ENCODE measurements around the gene CBFA2T3. TPM values are rescaled to one million over a fixed set of nuclear protein-coding genes. Genes with fewer than 3 reads are reported as not detected.

CBFA2T3 gene
- total RNA-seq, result 1 to 10 TPM; 1.0 to 2.0 (median 1.3) TPM

DNA sequence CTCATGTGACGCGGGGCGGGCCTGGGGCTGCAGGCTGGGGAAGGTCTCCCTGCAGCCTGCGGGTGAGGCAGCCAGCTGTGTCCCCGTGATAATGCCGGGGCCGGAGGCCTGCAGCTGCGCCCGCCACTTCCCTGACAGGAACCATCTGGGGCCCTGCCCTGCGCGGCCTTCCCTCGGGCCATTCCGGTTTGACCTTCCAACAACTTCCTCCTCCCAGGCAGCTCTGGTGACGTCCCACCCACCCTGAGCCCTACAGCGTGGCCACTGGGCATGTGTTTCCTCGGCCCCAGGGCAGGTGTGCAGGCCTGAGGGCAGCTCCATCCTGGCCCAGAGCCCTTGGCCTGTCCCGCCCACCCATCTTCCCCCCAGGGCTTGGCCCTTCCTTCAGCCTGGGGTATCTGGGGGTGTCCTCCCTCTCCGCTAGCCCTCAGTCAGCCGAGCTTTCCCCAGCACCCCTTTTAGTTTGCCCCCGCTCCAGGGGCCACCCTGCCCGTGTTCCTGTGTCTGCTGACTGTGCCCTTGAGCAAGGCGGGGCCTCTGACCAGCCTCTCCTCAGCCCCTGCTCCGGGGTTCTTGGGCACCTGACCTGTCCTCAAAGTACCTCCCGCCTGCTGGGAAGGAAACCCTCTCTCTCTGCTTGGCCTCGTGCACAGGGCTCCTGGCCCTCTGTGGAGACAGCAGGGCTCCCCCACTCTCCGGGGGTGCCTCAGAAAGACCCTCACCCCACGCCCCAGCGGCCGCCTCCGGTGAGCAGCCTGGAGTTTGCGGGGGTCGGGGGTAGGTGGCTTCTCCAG, at the start of gene CBFA2T3:
CBFA2T3 (minus strand) TSS at position 190 of the 794 bp plus-strand sequence. CDS start 400 bp downstream, outside the sequence.
- no peak for ATAC-seq

DNA sequence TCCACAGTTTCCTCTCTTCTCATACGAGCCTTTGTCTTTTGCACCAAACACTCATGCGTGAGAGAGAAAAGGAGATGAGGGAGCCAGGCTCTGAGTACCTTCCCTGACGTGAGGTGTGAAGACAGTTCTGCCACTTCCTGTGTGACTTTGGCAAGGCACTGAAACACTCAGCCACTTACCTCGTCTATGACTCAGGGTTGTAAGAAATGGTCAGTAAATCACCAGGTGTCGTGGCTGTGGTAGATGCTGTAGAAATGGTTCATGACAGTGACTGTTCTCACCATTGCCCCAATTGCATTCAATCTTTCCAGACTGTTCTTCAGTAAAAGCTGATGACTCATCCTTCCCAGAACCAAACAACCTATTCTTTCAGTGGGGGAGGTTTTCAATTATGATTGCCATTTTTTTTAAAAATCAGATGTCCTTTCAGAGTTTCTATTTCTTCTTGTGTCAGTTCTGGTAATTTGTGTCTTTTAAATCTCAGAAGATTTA, 49.2 kb upstream of the CBFA2T3 start:
- DNase-seq (peak; percentile 23), ATAC-seq (peak; percentile 98)
- H3K27me3 Mint-ChIP-seq (ENCODE audit: low read depth), result no peaks in the 10 kb centered on the region
- no peak overlapping the region for H3K4me3 Mint-ChIP-seq
- H3K36me3 Mint-ChIP-seq (ENCODE audit: insufficient read depth), result peaks cover 5% of the 10 kb centered on the region
- H3K4me1 Mint-ChIP-seq (ENCODE audit: low read depth), result peaks cover 25% of the 10 kb centered on the region
- peaks cover 19% of the 10 kb centered on the region for H3K9me3 Mint-ChIP-seq

More for the DNA sequence above, at the start of gene CBFA2T3:
- peaks cover 31% of the 10 kb centered on the region for H3K27me3 Mint-ChIP-seq (ENCODE audit: low read depth)
- H3K9me3 Mint-ChIP-seq, result no peaks in the 10 kb centered on the region
- H3K4me1 Mint-ChIP-seq (ENCODE audit: low read depth), result peaks cover 3% of the 10 kb centered on the region
- no peaks in the 10 kb centered on the region for H3K36me3 Mint-ChIP-seq (ENCODE audit: insufficient read depth)
- no peak within 1 kb of the TSS for H3K4me3 Mint-ChIP-seq
- DNase-seq, result no peak

DNA sequence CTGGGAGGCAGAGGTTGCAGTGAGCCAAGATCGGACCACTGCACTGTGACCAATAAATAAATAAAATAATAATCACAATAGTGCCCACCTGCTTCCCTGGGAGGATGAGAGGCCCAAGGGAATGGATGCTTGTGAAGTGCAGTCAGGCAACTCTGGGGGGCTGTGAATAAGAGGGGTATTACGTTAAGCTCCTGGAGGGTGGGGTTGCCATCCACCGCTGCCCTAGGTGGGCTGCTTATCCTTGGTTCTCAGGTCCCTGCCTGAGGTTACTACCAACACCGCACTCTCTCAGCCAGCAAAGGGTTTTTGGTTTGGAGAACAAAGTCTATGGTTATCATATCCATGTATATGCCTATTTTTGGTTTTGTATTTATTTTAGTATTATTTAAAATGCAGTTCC, 48.6 kb upstream of the CBFA2T3 start:
- ATAC-seq (no peak), DNase-seq (no peak)
- Mint-ChIP-seq H3K9me3 (peaks cover 15% of the 10 kb centered on the region), H3K36me3 (ENCODE audit: insufficient read depth) (peaks cover 5% of the 10 kb centered on the region), H3K4me1 (ENCODE audit: low read depth) (peaks cover 22% of the 10 kb centered on the region), H3K4me3 (no peak overlapping the region), H3K27me3 (ENCODE audit: low read depth) (no peaks in the 10 kb centered on the region)

DNA sequence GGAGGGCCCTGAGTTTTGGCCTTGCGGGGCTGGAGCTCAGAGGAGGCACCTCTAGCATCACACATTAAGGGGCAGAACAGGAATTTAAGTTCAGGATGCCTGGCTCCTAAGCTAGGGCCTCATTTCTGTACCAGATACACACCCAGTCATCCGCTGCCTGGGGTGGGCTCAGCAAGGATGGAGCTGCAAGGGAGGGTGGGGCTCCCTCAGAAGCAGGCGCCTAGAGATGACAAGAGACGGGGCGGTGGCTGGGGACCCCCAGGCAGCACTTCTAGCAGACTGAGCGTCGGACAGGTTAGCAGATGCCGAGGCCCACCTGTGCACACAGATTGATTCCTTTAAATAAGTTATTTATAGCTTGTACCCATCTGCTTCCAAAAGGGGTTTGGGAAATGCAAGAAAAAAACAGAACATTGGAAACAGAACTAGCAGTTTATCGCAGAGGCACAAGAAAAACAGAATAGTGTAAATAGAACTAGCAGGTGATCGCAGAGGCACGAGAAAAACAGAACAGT, 47.6 kb upstream of the CBFA2T3 start:
- H3K4me1 Mint-ChIP-seq (ENCODE audit: low read depth), result peaks cover 22% of the 10 kb centered on the region

DNA sequence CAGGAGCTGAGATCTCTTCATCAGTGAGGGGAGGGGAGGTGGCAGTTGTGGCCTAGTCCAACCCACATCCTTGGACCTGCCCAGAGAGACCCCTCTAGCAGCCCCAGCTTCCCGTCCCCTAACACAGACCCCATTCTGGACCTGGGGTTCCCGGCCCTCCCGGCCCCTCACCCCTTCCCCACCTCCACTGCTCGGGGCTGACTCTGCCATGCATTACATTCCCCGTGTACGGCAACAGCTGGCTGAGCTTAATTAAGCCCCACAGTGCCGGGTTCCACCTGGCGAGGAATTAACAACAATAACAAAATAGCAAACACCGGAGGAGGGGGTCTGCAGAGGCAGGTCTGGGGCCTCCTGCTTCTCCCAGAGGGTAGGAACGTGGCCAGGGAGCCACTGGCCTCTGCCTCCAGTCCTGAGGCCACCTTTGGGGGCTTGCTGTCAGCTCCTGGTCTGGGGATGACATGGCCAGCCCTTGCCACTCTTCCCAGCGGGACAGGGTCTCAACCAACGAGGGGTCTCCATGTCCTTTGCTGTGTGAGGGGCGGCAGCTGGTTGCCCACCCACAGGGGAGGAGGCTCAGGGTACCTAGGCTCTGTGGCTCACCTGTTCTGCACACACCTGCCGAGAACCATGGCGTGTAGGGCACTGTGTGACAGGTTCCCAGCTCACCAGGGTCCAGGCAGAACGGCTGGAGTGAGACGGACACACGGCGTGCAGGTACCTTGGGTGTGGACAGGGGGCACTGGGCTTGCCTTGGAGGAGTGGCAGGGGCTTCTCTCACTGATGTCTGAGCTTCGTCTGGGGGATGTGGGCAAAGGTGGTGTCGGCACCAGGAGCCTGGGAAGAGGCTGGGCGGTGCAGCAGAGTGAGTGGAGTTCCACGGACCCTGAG, 46.9 kb upstream of the CBFA2T3 start:
- Mint-ChIP-seq H3K9me3 (peaks cover 15% of the 10 kb centered on the region), H3K4me3 (no peak overlapping the region), H3K36me3 (ENCODE audit: insufficient read depth) (peaks cover 5% of the 10 kb centered on the region), H3K4me1 (ENCODE audit: low read depth) (peaks cover 22% of the 10 kb centered on the region), H3K27me3 (ENCODE audit: low read depth) (no peaks in the 10 kb centered on the region)
- DNase-seq (no peak), ATAC-seq (no peak)

More for the DNA sequence above, 47.6 kb upstream of the CBFA2T3 start:
- Mint-ChIP-seq H3K9me3 (peaks cover 15% of the 10 kb centered on the region), H3K4me3 (no peak overlapping the region), H3K27me3 (ENCODE audit: low read depth) (no peaks in the 10 kb centered on the region), H3K36me3 (ENCODE audit: insufficient read depth) (peaks cover 5% of the 10 kb centered on the region)
- DNase-seq, result no peak
- no peak for ATAC-seq

DNA sequence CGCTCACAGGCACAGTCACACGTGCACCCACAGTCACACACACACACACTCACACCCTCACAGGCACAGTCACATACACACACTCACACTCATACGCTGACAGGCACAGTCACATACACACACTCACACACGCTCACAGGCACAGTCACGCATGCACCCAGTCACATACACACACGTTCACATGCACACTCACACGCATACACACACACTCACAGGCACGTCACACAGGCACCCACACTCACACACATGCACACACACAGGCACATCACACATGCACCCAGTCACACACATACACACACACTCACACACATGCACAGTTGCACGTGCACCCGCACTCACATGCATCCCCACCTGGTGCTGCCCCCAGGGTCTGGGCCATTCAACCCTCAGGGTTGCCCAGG, 46.1 kb upstream of the CBFA2T3 start:
- no peak for DNase-seq
- Mint-ChIP-seq H3K27me3 (ENCODE audit: low read depth) (peaks cover 3% of the 10 kb centered on the region), H3K9me3 (peaks cover 15% of the 10 kb centered on the region), H3K4me1 (ENCODE audit: low read depth) (peaks cover 22% of the 10 kb centered on the region), H3K36me3 (ENCODE audit: insufficient read depth) (peaks cover 5% of the 10 kb centered on the region), H3K4me3 (no peak overlapping the region)
- ATAC-seq, result no peak

DNA sequence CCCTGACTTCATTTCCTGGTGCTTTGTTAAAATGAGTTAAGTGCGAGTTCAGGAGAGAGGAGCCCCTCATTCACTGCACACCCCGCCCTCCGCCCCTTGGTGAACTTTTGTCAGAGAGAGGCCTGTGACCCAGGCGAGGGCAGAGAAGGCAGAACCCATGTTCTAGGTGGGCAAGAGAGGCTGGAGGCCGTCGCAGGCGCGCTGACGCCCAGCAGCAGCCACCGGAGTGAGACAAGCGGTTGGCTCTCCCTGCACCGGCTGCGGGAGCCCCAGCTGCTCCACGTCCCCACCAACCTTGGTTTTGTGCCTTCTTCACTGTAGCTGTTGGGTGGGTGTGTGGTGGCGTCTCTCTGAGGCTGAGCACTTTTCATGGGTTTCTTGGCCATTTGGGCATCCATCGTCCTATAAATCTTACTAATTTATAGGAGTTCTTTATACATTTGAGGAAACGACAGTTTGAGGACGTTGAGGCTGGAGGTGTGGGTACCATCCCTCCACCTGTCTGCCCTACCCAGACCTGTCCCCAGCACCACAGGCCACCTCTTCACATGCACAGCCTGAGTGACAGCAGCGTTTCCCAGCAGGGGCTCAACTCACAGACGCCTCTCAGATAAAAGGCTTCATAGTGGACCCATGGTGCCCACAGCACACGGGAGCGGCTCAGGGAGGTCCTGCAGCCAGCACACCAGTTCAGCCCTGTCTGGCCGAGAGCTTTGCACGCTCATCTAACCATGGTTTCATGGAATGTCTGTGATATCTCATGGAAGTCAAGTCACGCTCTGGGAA, 45.2 kb upstream of the CBFA2T3 start:
- peaks cover 18% of the 10 kb centered on the region for H3K4me1 Mint-ChIP-seq (ENCODE audit: low read depth)
- peaks cover 11% of the 10 kb centered on the region for H3K9me3 Mint-ChIP-seq
- H3K27me3 Mint-ChIP-seq (ENCODE audit: low read depth), result peaks cover 4% of the 10 kb centered on the region
- DNase-seq, result no peak
- peaks cover 5% of the 10 kb centered on the region for H3K36me3 Mint-ChIP-seq (ENCODE audit: insufficient read depth)
- no peak overlapping the region for H3K4me3 Mint-ChIP-seq
- no peak for ATAC-seq

DNA sequence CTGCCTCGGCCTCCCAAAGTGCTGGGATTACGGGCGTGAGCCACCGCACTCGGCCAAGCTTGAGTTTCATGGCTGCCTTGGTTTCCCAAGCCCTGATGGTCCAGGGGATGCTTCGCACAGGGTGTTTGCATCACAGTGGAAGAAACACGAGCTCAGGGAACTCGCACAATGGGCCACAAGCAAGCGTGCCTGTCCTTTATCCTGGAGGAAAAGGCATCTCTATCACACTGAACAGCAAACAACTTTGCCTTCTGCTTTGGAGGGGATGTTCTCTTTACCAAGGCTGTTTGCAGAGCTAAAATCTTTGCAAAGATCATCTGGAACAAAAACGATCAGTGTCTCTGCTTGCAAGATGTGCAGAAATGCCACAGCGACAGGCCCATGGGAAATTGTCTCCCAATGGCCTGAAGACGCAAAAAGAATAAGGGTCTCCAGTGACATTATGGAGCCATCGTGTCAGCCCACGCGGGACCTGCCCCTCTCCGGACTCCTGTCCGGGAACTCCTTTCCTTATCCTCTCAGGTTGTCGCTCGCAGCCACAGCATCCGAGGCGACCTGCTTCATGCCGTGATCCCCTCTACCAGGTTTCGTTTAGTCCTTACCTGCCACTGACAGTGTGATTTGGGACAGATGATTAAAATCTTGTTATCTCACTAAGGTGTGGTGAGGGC, 44.1 kb upstream of the CBFA2T3 start:
- no peak overlapping the region for H3K4me3 Mint-ChIP-seq
- H3K9me3 Mint-ChIP-seq, result peaks cover under 1% of the 10 kb centered on the region
- H3K27me3 Mint-ChIP-seq (ENCODE audit: low read depth), result peaks cover 8% of the 10 kb centered on the region
- H3K36me3 Mint-ChIP-seq (ENCODE audit: insufficient read depth), result no peaks in the 10 kb centered on the region
- peaks cover 8% of the 10 kb centered on the region for H3K4me1 Mint-ChIP-seq (ENCODE audit: low read depth)
- ATAC-seq, result no peak
- no peak for DNase-seq

DNA sequence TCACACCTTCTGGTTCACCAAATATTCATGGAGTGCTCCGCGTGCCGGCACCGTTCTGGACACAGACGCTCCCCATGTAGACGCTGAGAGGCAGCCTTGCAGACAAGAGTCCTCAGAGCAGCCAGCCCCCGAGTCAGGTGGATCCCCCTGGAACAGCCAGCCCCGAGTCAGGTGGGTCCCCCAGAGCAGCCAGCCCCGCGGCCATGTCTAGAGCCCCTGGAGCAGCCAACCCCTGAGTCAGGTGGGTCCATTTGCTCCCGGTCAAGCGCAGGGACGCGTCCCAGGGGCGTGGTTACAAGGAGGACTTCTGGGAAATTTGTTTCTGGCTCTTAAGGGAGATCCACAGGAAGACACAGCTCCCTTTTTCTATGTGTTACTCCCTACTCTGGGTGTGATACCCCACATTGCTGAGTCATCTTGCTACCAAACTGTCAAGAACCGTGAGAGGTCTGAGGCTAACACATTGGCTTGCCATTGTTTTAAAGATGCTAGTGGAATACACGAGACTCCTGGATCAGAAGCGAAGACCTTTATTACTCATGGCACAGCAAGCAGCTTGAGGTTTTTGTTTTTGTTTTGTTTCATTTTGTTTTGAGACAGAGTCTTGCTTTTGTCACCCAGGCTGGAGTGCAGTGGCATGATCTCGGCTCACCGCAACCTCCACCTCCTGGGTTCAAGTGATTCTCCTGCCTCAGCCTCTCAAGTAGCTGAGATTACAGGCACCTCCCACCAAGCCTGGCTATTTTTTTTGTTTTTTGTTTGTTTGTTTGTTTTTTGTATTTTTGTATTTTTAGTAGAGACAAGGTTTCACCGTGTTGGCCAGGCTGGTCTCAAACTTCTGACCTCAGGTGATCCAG, 43.3 kb upstream of the CBFA2T3 start:
- ATAC-seq, result peak; percentile 94 to 97
- no peaks in the 10 kb centered on the region for H3K9me3 Mint-ChIP-seq
- peaks cover 8% of the 10 kb centered on the region for H3K27me3 Mint-ChIP-seq (ENCODE audit: low read depth)
- H3K4me1 Mint-ChIP-seq (ENCODE audit: low read depth), result peaks cover 3% of the 10 kb centered on the region
- H3K36me3 Mint-ChIP-seq (ENCODE audit: insufficient read depth), result no peaks in the 10 kb centered on the region
- no peak overlapping the region for H3K4me3 Mint-ChIP-seq
- no peak for DNase-seq

DNA sequence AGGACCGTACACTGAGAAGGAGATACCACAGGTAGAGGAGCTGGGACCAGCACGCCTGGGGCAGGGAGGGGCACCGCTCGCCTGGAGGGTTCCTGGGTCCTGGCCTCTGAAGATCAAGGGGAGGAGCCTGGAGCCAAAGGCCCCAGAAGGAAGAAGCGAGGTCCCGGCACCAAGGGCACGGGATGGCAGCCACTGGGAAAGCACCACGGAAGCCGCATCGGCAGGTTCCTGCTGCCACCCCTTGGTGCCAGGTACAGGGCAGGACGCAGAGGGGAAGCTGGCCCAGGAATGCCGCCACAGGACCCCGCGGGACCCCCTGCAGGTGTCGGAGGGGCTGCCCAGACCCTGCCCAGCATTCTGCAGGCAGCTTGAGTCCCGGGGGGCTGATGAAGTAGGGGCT, 42.5 kb upstream of the CBFA2T3 start:
- H3K4me1 Mint-ChIP-seq (ENCODE audit: low read depth), result peaks cover 2% of the 10 kb centered on the region
- H3K4me3 Mint-ChIP-seq, result no peak overlapping the region
- ATAC-seq (no peak), DNase-seq (no peak)
- H3K9me3 Mint-ChIP-seq, result no peaks in the 10 kb centered on the region
- no peaks in the 10 kb centered on the region for H3K36me3 Mint-ChIP-seq (ENCODE audit: insufficient read depth)
- H3K27me3 Mint-ChIP-seq (ENCODE audit: low read depth), result peaks cover 8% of the 10 kb centered on the region

DNA sequence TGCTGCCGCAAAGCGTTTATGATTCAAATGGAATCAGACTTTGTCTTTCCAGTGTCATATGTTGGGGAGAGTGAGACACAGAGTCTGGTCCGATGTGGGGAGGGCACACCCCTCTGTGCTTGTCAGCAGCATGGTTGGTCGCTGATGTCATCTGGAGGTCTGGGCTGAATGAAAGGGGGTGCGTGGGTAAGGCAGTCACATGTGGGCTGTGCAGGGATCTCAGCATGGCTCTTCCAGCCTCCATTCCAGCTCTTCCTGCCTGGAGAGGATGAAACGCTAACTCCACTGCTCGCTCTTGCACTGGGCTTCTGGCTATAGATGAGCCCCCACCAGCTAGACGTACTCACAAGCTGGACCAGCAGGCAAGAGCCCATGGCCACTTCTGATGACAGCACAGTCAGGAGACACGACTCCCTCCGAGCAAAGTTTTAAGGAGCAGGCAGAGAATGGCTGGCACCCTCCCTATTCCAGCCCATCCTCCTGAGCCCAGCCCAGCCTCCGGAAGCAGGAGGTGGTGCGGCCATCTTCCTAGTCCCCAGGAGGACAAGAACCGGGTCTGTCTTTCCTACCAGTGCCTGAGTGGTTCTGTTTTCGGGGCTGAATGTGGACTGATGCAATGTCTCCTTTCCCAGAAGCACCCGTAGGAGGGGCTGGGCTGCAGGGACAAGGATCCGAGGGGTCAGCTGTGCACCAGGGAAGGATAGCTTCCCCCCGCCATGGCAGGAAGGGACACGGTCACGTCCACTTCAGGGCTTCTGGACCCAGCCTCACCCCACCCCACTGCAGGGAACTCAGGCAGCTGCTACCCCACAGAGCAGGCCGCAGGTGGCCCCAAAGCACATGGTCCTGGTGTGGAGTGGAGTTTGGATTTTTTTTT, 41.5 kb upstream of the CBFA2T3 start:
- Mint-ChIP-seq H3K4me3 (no peak overlapping the region), H3K9me3 (no peaks in the 10 kb centered on the region), H3K4me1 (ENCODE audit: low read depth) (no peaks in the 10 kb centered on the region), H3K27me3 (ENCODE audit: low read depth) (peaks cover 14% of the 10 kb centered on the region), H3K36me3 (ENCODE audit: insufficient read depth) (no peaks in the 10 kb centered on the region)
- no peak for ATAC-seq
- no peak for DNase-seq
